Heart left ventricle (tissue), 16 donors: ENCODE results near the gene FOLR3. TPM values are rescaled to one million over a fixed set of nuclear protein-coding genes. Genes with fewer than 3 reads are reported as not detected.
"Not testable (repeated sequence)": the region's sequence is repeated elsewhere in the genome, so short reads cannot be mapped to it uniquely, and the experiment has no call there.

ENCODE experiments used
- ATAC-seq, 4 donors: fragments of 200-7000 bp; cut with Tn5 transposase; one replicate each; pipeline ENCODE4 v1.9.1; 2020 to 2022; ENCODE audit warnings: moderate library complexity in 4 of 4, mild to moderate bottlenecking in 3 of 4, moderate number of reproducible peaks in 1 of 4
- DNase-seq, 5 donors: peaks; one replicate each; pipeline ENCODE4 v3.0.0-alpha.2; 2020
- H3K27ac ChIP-seq, 12 donors: fragments of 200-600 bp; sonication (generic) in 4 of 12; one replicate each; pipeline versions ENCODE4 v1.5.0 to v1.8.0; 2016 to 2022; ENCODE audit warnings: mild to moderate bottlenecking in 2 of 12
- H3K27me3 ChIP-seq, 9 donors: fragments of 200-600 bp; sonication (generic) in 2 of 9; one replicate each; pipeline versions ENCODE4 v1.5.1 to v1.8.0; 2016 to 2022; ENCODE audit warnings: mild to moderate bottlenecking in 3 of 9
- H3K36me3 ChIP-seq, 9 donors: fragments of 200-600 bp; sonication (generic) in 2 of 9; one replicate each; pipeline versions ENCODE4 v1.5.0 to v1.8.0; 2018 to 2022; ENCODE audit warnings: mild to moderate bottlenecking in 2 of 9
- H3K4me1 ChIP-seq, 12 donors: fragments of 200-600 bp; sonication (generic) in 4 of 12; one replicate each; pipeline versions ENCODE4 v1.5.0 to v1.8.0; 2016 to 2022; ENCODE audit warnings: mild to moderate bottlenecking in 3 of 12
- H3K4me3 ChIP-seq, 12 donors: fragments of 200-600 bp; sonication (generic) in 4 of 12; one replicate each; pipeline versions ENCODE4 v1.5.0 to v1.8.0; 2017 to 2022; ENCODE audit warnings: mild to moderate bottlenecking in 9 of 12, moderate library complexity in 4 of 12
- H3K9me3 ChIP-seq, 12 donors: fragments of 200-600 bp; sonication (generic) in 4 of 12; one replicate each; pipeline versions ENCODE4 v1.5.0 to v1.8.0; 2016 to 2022; ENCODE audit warnings: mild to moderate bottlenecking in 1 of 12
- CTCF ChIP-seq, 12 donors: fragments of 200-600 bp; sonication (generic) in 4 of 12; IDR thresholded peaks; one replicate each; pipeline versions ENCODE4 v1.5.0 to v1.8.0; 2018 to 2022; ENCODE audit warnings: antibody characterized with exemption in 12 of 12, mild to moderate bottlenecking in 5 of 12
- POLR2A ChIP-seq, 2 donors: fragments of 450-650 bp; IDR thresholded peaks; one replicate each; pipeline ENCODE4 v1.6.1; 2017; ENCODE audit warnings: antibody characterized with exemption in 2 of 2, mild to moderate bottlenecking in 2 of 2, moderate library complexity in 2 of 2
- WGBS, 4 donors: extraction: QIAGEN DNeasy Blood & Tissue Kit in 2 of 4; methylation state at CpG; one replicate each; pipeline versions ENCODE4 v1.1.5 to v1.1.7; 2013 to 2018; 5-methylcytosine and 5-hydroxymethylcytosine counted together
- intact Hi-C, 10 donors: fragments of 100-400 bp; cut with DNase I; formaldehyde crosslinking; loops; one replicate each; pipeline versions ENCODE4 v1.11.1 to v1.14.2; 2022
- long read RNA-seq, 3 donors: library from polyadenylated mRNA; unstranded; transcript quantifications; one replicate each; pipeline ENCODE4 v2.0.0, GENCODE V29; 2020 to 2021
- polyA plus RNA-seq, 2 donors: library from polyadenylated mRNA; stranded (reverse); fragments of 200-250 nt; gene quantifications; one replicate each; pipeline ENCODE4 v1.2.3, GENCODE V29; 2013
- total RNA-seq, 9 donors: library from RNA; depleted of rRNA in 2 of 9; stranded (reverse); fragments of >200 nt in 2 of 9; fragmentation: NEBNext Ultra II Directional in 3 of 9; extraction: Animal tissue kit (Norgen Biotek cat#: 25700) in 3 of 9; gene quantifications; one replicate each; pipeline versions ENCODE4 v1.1.0 to v1.2.4, GENCODE V29; 2016 to 2023
- donor health status: ischemic (EF 13 %, LVEDD 7.1; RV severe dilation, severe dysfunction).
- donor health status: healthy with polysubstance abuse.
- donor health status: DM: no; HTN: yes; CAD: no.
- donor health status: DM: no; HTN: no; CAD: no.
- donor health status: ischemic (EF 25% LVEDD 6.9; RV normal size, moderate dysfunction).
- donor health status: ischemic (EF 25% LVEDD 5.7; RV mildly dilated, moderate dysfunction).
- donor health status: healthy.
- donor health status: DM: yes; HTN: yes; CAD: no.
- donor health status: ischemic (EF 35%, LVEDD 5.7; RV mildly dilated, moderate dysfunction).
- donor health status: nonischemic (EF 11% LVEDD 7.7; RV severe dilation, severe dysfunction).
- donor health status: DM: yes; HTN: yes; CAD: no.
- donor health status: PGD.
- donor health status: ischemic (EF 29% LVEDD 5.4; RV normal size, mild dysfunction).
- donor health status: nonischemic (EF 23%, LVEDD 6.1; RV moderate dilation, normal function).

FOLR3 gene
- total RNA-seq (1 to 10 TPM in 1 of 9 donors, under 1 TPM in 2, not detected in 6; 0.79 to 1.1 (median 0.90) TPM), polyA plus RNA-seq (under 1 TPM in 1 of 2 donors, not detected in 1; 0.43 TPM)
- long read RNA-seq, donor 1: 0 reads
- long read RNA-seq, donor 2: 0 reads
- long read RNA-seq, donor 3: 0 reads

GRCh38 chr11:72135473-72135872 is at the start of gene FOLR3:
TSS of gene FOLR3 (plus strand) at chr11:72135725. CDS start at chr11:72135953, 228 bp downstream.
- DNase-seq, H3K9me3 ChIP-seq, H3K4me3 ChIP-seq, H3K4me1 ChIP-seq, H3K36me3 ChIP-seq, H3K27ac ChIP-seq, intact Hi-C loops: not testable (repeated sequence)
- ATAC-seq: peak in 2 of 4 donors; percentile 22 to 60
- 83 to 87% (median 85%) methylated on average over 4 of the region's 4 CpGs for WGBS, 4 donors
- peaks cover 0 to 10% (median 0%) of the 10 kb centered on the region in 9 donors for H3K27me3 ChIP-seq

DNA sequence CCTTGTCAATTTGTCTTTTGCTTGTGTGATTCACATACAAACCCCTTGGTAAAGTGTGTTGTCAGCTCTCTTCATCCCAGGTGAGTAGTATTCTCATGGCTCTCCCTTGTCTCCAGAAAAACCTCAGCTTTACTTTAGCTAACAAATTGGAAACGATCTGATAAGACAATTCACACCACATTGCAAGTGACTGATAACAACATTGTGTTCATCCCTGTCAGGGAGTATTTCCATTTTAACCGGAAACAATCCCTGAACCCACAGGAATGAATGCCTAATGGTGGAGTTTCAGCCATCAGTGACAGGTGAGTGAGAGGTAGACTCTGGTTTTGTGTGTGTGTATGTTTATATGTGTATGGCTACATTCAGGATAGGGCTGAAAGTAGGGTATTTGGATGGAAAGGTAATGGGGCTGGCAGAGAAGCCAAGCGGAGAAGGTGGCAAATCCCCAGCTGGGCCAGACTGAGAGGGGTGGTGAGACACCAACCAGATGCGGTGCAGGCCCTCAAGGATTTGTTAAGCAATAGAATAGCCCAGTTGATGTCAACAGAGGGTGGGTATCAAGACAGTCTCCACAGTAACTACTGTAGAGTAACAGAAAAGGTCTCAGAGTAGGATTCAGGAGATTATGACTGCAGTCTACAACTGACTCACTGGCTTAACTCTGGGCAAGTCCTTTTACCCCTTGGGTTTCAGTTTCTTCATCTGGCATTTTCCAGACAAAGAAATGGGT is 47.3 kb upstream of the FOLR3 start:
- H3K36me3 ChIP-seq: peaks cover 0 to 50% (median 26%) of the 10 kb centered on the region in 9 donors
- no peak for ATAC-seq

DNA sequence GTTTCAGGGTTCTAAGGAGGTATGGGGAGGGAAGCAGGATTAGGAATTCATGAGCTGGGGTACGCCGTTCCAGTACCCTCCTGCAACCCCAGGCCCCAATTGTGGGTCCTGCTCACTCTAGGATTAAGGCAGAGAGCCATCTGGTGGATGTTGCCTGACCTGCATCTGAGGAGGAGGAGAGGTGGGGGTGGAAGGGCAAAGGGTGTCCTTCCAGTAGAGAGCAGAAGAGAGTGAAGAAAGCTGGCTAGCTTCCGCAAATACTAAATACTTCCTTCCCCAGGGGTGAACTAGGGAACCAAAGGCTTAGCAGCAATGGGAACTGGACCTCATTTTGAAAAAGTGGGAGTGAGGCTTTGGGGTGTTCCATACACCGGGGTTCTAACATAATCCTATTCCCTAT is 44.2 kb upstream of the FOLR3 start:
- Histone ChIP-seq H3K36me3 (peaks cover 0 to 63% (median 46%) of the 10 kb centered on the region in 9 donors), H3K4me3 (no peak overlapping the region), H3K4me1 (peaks cover 0 to 25% (median 8%) of the 10 kb centered on the region in 12 donors), H3K27me3 (no peaks in the 10 kb centered on the region), H3K9me3 (no peaks in the 10 kb centered on the region), H3K27ac (peak overlapping the region in 4 of 12 donors; percentile 12 to 77 (median 36))
- TF ChIP-seq CTCF (IDR thresholded peaks at IDR 0.05) (peak; percentile 79 to 92 (median 84)), POLR2A (IDR thresholded peaks at IDR 0.05) (no peak)
- WGBS, 4 donors: 29 to 33% (median 30%) methylated on average over 4 of the region's 4 CpGs
- DNase-seq (peak in 4 of 5 donors; percentile 73 to 78 (median 74)), ATAC-seq (peak; percentile 73 to 95 (median 92))
- intact Hi-C loops: loop anchor here in 8 of 10 donors (1.0 to 5.0 kb wide), 6 partner anchors 66 to 114 kb away; no protein-coding TSS in a partner anchor

More for the DNA sequence above, 47.3 kb upstream of the FOLR3 start:
- no peak overlapping the region for H3K4me3 ChIP-seq
- H3K4me1 ChIP-seq: peaks cover 0 to 25% (median 8%) of the 10 kb centered on the region in 12 donors
- no peaks in the 10 kb centered on the region for H3K27me3 ChIP-seq
- no peak for DNase-seq
- no peaks in the 10 kb centered on the region for H3K9me3 ChIP-seq
- no peak for TF ChIP-seq CTCF (IDR thresholded peaks at IDR 0.05)
- TF ChIP-seq POLR2A (IDR thresholded peaks at IDR 0.05): no peak
- intact Hi-C loops: loop anchor here in 1 of 10 donors (2.0 to 5.0 kb wide), 2 partner anchors 61 to 105 kb away; no protein-coding TSS in a partner anchor
- WGBS, 4 donors: 70 to 85% (median 81%) methylated on average over 4 of the region's 4 CpGs
- H3K27ac ChIP-seq: no peak overlapping the region

DNA sequence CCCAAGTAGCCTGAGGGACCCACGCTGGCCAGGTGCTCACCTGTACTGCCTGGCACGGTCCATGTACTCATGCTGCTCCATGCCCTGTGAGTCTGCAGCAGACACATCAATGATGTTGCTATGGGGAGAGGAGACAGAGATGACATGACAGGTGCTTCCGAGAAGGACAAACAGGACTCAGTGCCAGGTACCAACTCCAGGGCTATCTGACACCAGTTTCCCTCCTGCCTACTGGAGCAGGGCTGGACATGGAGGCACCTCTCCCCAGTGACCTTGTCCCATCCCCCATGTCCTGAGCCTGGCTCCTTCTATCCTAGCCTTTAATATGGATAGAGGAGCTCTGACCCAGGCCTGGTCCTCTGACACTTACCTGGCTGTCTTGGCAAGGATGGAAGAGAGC is 36.8 kb upstream of the FOLR3 start:
- intact Hi-C loops: no loop called here
- no peaks in the 10 kb centered on the region for H3K9me3 ChIP-seq
- H3K4me1 ChIP-seq: peaks cover 7 to 44% (median 30%) of the 10 kb centered on the region in 12 donors
- no peaks in the 10 kb centered on the region for H3K27me3 ChIP-seq
- H3K27ac ChIP-seq: no peak overlapping the region
- 93 to 100% (median 95%) methylated on average over 1 to 3 of the region's 3 CpGs for WGBS, 4 donors
- TF ChIP-seq CTCF (IDR thresholded peaks at IDR 0.05) (no peak), POLR2A (IDR thresholded peaks at IDR 0.05) (no peak)
- no peak overlapping the region for H3K4me3 ChIP-seq
- DNase-seq (no peak), ATAC-seq (no peak)
- peaks cover 0 to 67% (median 49%) of the 10 kb centered on the region in 9 donors for H3K36me3 ChIP-seq
